Neutrophil (primary cell): ENCODE results near the gene FFAR3.

Source experiments
- H3K27ac ChIP-seq: fragments of 200-600 bp; sonication (generic); 2 replicates; pipeline ENCODE4 v1.5.1; 2016; ENCODE audit warnings: mild to moderate bottlenecking, moderate library complexity
- H3K27me3 ChIP-seq: fragments of 200-600 bp; sonication (generic); 2 replicates; pipeline ENCODE4 v1.6.0; 2016; ENCODE audit warnings: mild to moderate bottlenecking
- H3K36me3 ChIP-seq: fragments of 200-600 bp; sonication (generic); 2 replicates; pipeline ENCODE4 v1.5.1; 2017
- H3K4me1 ChIP-seq, 2 experiments: fragments of 200-600 bp in 1 of 2; sonication (generic) in 1 of 2; 1 replicate in 1 of 2; 2 replicates in 1 of 2; pipeline versions ENCODE4 v1.5.1 to v1.6.1; 2013 to 2016; ENCODE audit warnings: low read depth in 1 of 2, low read length in 1 of 2, mild to moderate bottlenecking in 1 of 2, moderate library complexity in 1 of 2; ENCODE audit not compliant: control insufficient read depth in 1 of 2, insufficient read depth in 1 of 2
- H3K4me3 ChIP-seq, 2 experiments: fragments of 200-600 bp in 1 of 2; sonication (generic) in 1 of 2; 1 replicate in 1 of 2; 2 replicates in 1 of 2; pipeline ENCODE4 v1.5.1; 2013 to 2016; ENCODE audit warnings: low read depth in 1 of 2, low read length in 1 of 2, mild to moderate bottlenecking in 1 of 2, moderate library complexity in 1 of 2
- H3K9me3 ChIP-seq: fragments of 200-600 bp; sonication (generic); 2 replicates; pipeline ENCODE4 v1.5.1; 2016
- TF ChIP-seq, protein P1 (sequence below): fragments of 200-600 bp; sonication (generic); IDR thresholded peaks from 2 replicates; pipeline ENCODE4 v1.5.1; 2016; ENCODE audit warnings: antibody characterized with exemption

The FFAR3 gene

DNA sequence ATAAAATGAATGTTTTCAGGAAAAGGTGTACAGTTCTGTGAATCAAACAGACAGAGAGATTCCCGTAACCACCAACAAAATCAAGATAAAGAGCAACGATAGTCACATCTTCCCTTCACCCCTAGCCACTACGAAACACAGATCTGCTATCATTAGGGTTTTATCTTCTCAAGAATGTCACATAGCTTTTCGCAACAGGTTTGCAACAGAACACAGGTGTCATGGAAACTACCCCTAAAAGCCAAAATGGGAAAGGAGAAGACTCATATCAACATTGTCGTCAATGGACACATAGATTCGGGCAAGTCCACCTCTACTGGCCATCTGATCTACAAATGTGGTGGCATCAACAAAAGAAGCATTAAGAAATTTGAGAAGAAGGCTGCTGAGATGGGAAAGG lies 23.7 kb downstream of the FFAR3 start:
- H3K4me1 ChIP-seq, result peaks cover 0 to 10% of the 10 kb centered on the region in 2 experiments
- no peak overlapping the region for H3K27ac ChIP-seq
- H3K4me3 ChIP-seq, result no peak overlapping the region
- H3K9me3 ChIP-seq, result no peaks in the 10 kb centered on the region
- peaks cover 21% of the 10 kb centered on the region for H3K27me3 ChIP-seq
- TF ChIP-seq, protein P1, sequence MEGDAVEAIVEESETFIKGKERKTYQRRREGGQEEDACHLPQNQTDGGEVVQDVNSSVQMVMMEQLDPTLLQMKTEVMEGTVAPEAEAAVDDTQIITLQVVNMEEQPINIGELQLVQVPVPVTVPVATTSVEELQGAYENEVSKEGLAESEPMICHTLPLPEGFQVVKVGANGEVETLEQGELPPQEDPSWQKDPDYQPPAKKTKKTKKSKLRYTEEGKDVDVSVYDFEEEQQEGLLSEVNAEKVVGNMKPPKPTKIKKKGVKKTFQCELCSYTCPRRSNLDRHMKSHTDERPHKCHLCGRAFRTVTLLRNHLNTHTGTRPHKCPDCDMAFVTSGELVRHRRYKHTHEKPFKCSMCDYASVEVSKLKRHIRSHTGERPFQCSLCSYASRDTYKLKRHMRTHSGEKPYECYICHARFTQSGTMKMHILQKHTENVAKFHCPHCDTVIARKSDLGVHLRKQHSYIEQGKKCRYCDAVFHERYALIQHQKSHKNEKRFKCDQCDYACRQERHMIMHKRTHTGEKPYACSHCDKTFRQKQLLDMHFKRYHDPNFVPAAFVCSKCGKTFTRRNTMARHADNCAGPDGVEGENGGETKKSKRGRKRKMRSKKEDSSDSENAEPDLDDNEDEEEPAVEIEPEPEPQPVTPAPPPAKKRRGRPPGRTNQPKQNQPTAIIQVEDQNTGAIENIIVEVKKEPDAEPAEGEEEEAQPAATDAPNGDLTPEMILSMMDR, result no peak
- no peaks in the 10 kb centered on the region for H3K36me3 ChIP-seq

DNA sequence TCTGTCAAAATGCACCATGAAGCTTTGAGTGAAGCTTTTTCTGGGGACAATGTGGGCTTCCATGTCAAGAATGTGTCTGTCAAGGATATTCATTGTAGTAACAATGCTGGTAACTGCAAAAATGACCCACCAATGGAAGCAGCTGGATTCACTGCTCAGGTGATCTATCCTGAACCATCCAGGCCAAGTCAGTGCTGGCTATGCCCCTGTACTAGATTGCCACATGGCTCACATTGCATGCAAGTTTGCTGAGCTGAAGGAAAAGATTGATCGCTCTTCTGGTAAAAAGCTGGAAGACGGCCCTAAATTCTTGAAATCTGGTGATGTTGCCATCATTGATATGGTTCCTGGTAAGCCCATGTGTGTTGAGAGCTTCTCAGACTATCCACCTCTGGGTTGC lies 25.3 kb downstream of the FFAR3 start:
- Histone ChIP-seq H3K4me3 (no peak overlapping the region), H3K4me1 (no peaks in the 10 kb centered on the region), H3K27me3 (peaks cover 21% of the 10 kb centered on the region), H3K27ac (no peak overlapping the region), H3K9me3 (no peaks in the 10 kb centered on the region), H3K36me3 (no peaks in the 10 kb centered on the region)
- TF ChIP-seq, protein P1, result no peak

DNA sequence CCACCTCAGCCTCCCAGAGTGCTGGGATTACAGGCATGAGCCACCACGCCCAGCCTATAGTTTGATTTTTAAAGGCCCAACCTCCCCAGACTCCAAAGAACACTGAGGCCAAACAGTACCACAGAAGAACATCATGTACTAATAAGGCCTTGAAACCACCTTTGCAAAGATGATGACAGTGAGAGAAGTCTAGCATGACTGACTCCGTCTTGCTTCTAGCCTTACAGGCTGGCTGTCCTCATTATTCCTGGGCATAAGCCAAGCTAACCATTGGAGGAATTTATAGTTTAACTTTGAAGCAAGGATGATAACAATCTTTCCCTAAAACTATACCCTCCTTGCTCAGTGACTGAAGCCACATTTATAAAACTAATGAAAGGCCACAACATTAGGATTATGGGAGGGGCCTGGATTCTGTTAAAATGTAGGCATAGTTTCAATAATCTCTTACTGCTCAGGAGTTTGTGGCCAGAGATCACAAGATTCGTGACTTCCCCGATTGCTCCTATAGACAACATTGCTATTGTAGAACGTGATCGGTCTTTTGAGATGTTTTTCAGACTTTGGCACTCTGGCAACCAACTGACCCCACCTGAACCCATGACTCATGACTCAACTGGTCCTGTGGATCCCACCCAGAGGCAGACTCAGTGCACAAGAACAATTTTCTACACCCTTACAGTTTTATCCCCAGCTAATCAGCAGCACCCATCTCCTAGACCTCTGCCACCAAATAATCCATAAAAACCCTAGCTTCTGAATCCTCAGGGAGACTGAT lies 30.2 kb downstream of the FFAR3 start:
- Histone ChIP-seq H3K27me3 (no peaks in the 10 kb centered on the region), H3K9me3 (no peaks in the 10 kb centered on the region), H3K36me3 (no peaks in the 10 kb centered on the region), H3K4me3 (no peak overlapping the region), H3K27ac (no peak overlapping the region), H3K4me1 (no peaks in the 10 kb centered on the region)
- TF ChIP-seq, protein P1, result no peak

DNA sequence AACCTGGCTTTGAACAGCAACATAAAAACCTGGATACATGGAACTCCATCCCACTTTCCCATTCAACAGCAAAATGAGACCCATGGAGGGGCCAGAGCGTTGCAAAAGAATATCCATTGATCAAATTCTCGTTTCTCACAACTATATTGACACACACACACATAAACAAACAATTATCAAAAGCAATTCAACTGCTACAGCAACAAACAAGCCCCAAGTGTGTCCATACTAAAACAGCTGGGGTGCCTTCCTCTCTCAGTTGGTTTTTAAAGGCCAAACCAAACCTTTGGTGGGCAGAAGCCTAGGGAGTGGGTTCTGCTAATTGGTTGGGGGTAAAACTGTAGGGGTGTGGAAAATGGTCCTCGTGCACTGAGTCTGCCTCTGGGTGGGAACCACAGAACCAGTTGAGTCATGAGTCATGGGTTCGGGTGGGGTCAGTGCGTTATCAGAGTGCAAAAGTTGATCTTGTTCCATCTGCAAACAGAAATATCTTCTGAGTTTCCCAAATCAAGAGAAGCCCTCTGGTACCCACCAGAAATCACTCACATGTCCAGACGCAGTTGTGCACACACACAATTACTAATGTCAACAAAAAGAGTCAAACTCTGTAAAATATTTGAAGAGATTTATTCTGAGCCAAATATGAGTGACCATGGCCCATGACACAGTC lies 31.1 kb downstream of the FFAR3 start:
- H3K4me3 ChIP-seq, result no peak overlapping the region
- no peaks in the 10 kb centered on the region for H3K4me1 ChIP-seq
- no peaks in the 10 kb centered on the region for H3K9me3 ChIP-seq
- no peaks in the 10 kb centered on the region for H3K36me3 ChIP-seq
- no peak overlapping the region for H3K27ac ChIP-seq
- TF ChIP-seq, protein P1, result no peak
- H3K27me3 ChIP-seq, result no peaks in the 10 kb centered on the region

DNA sequence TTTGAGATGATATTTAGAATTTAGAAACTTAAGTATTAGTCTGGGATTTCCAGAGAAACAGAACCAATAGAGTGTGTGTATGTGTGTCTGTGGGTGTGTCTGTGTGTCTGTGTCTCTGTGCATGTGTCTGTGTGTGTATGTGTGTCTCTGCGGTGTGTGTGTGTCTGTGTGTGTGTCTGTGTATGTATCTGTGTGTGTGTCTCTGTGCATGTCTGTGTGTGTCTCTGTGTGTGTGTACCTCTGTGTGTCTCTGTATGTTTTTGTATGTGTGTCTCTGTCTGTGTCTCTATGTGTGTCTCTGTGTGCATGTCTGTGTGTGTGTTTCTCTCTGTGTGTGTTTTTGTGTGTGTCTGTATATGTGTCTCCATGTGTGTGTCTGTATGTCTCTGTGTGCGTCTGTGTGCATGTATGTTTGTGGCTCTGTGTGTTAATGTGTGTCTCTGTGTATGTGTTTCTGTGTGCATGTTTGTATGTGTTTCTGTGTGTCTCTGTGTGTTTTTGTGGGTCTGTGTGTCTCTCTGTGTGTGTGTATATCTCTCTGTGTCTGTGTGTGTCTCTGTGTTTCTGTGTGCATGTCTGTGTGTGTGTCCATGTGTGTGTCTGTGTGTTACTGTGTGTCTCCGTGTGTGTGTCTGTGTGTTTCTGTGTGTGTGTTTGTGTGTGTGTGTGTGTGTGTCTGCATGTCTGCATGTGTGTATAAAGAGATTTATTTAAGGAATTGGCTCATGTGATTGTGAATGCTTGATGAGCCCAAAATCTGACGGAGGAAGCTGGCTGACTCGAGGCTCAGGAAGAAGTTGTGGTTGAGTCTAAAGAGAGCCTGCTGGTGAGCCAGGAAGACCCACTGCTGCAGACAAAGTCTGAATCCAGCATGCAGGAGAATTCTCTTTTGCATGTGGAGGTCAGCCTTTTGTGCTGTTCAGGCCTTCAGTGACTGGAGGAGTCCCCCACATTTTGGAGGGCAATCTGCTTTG lies 34.8 kb downstream of the FFAR3 start:
- Histone ChIP-seq H3K27me3 (no peaks in the 10 kb centered on the region), H3K4me1 (no peaks in the 10 kb centered on the region), H3K4me3 (no peak overlapping the region), H3K27ac (no peak overlapping the region), H3K36me3 (no peaks in the 10 kb centered on the region), H3K9me3 (no peaks in the 10 kb centered on the region)
- TF ChIP-seq, protein P1, result no peak
